Activated CD4-positive, CD25-positive, alpha-beta regulatory T cell treated with anti-CD3 and anti-CD28 coated beads, Interleukin-2, amount 50 U/mL, for 72 hours (primary cell): Measurements from ENCODE around the gene PRDM16.

Source experiments
- DNase-seq: peaks from one replicate; pipeline ENCODE4 v3.0.0; 2021

The PRDM16 gene

GRCh38 chr1:3333903-3334302 is 264.9 kb downstream of the PRDM16 start:
- no peak for DNase-seq

GRCh38 chr1:3334366-3334765 is 265.4 kb downstream of the PRDM16 start:
- no peak for DNase-seq

GRCh38 chr1:3335754-3336640 is 267.0 kb downstream of the PRDM16 start:
- no peak for DNase-seq

- no peak for DNase-seq
Measured at GRCh38 chr1:3336641-3337630, 267.9 kb downstream of the PRDM16 start.

GRCh38 chr1:3337798-3338724 is 269.1 kb downstream of the PRDM16 start:
- DNase-seq: no peak

- DNase-seq: no peak
Measured at GRCh38 chr1:3338725-3339070, 269.7 kb downstream of the PRDM16 start.

- no peak for DNase-seq
Measured at GRCh38 chr1:3339856-3340255, 270.9 kb downstream of the PRDM16 start.

GRCh38 chr1:3340548-3341235 is 271.7 kb downstream of the PRDM16 start:
- DNase-seq: no peak

- no peak for DNase-seq
Measured at GRCh38 chr1:3341236-3341994, 272.4 kb downstream of the PRDM16 start.

GRCh38 chr1:3342960-3343359 is 274.0 kb downstream of the PRDM16 start:
- no peak for DNase-seq

GRCh38 chr1:3344395-3344794 is 275.4 kb downstream of the PRDM16 start:
- no peak for DNase-seq

GRCh38 chr1:3345792-3346191 is 276.8 kb downstream of the PRDM16 start:
- no peak for DNase-seq

- no peak for DNase-seq
Measured at GRCh38 chr1:3346478-3346877, 277.5 kb downstream of the PRDM16 start.

- no peak for DNase-seq
Measured at GRCh38 chr1:3347257-3348020, 278.4 kb downstream of the PRDM16 start.

GRCh38 chr1:3348196-3348865 is 279.3 kb downstream of the PRDM16 start:
- DNase-seq: no peak

GRCh38 chr1:3349161-3349967 is 280.4 kb downstream of the PRDM16 start:
- no peak for DNase-seq

GRCh38 chr1:3349968-3350299 is 280.9 kb downstream of the PRDM16 start:
- DNase-seq: no peak

GRCh38 chr1:3350506-3351261 is 281.7 kb downstream of the PRDM16 start:
- DNase-seq: no peak
